GM18499 (cell line): ENCODE measurements around the gene TXN2.
"Not testable (repeated sequence)": the region's sequence is repeated elsewhere in the genome, so short reads cannot be mapped to it uniquely, and the experiment has no call there.

Source experiments
- ATAC-seq: cut with Tn5 transposase; IDR thresholded peaks from one replicate; pipeline ENCODE4 v1.9.1; 2021; ENCODE audit warnings: moderate number of reproducible peaks; ENCODE audit not compliant: insufficient read depth, unreplicated experiment

Gene TXN2

GRCh38 chr22:36457688-36458450 is 23.6 kb downstream of the TXN2 start:
- ATAC-seq = no peak

GRCh38 chr22:36456464-36456845 is 25.0 kb downstream of the TXN2 start:
- ATAC-seq = no peak

GRCh38 chr22:36455571-36456463 is 25.6 kb downstream of the TXN2 start:
- no peak for ATAC-seq

- no peak for ATAC-seq
Measured at GRCh38 chr22:36454916-36455570, 26.4 kb downstream of the TXN2 start.

GRCh38 chr22:36453855-36454378 is 27.5 kb downstream of the TXN2 start:
- no peak for ATAC-seq

- not testable (repeated sequence) for ATAC-seq
Measured at GRCh38 chr22:36452978-36453607, 28.3 kb downstream of the TXN2 start.

- ATAC-seq = no peak
Measured at GRCh38 chr22:36452250-36452977, 29.0 kb downstream of the TXN2 start.

GRCh38 chr22:36450923-36451322 is 30.5 kb downstream of the TXN2 start:
- not testable (repeated sequence) for ATAC-seq

GRCh38 chr22:36449596-36450175 is 31.8 kb downstream of the TXN2 start:
- ATAC-seq = no peak

GRCh38 chr22:36447632-36448031 is 33.8 kb downstream of the TXN2 start:
- ATAC-seq = no peak

GRCh38 chr22:36445158-36445668 is 36.2 kb downstream of the TXN2 start:
- ATAC-seq = no peak

- ATAC-seq = no peak
Measured at GRCh38 chr22:36443198-36443770, 38.2 kb downstream of the TXN2 start.

GRCh38 chr22:36442506-36443197 is 38.8 kb downstream of the TXN2 start:
- no peak for ATAC-seq

GRCh38 chr22:36440429-36441002 is 40.9 kb downstream of the TXN2 start:
- no peak for ATAC-seq

- ATAC-seq = no peak
Measured at GRCh38 chr22:36439481-36440271, 41.8 kb downstream of the TXN2 start.

- ATAC-seq = no peak
Measured at GRCh38 chr22:36435516-36436415, 45.7 kb downstream of the TXN2 start.
